Right forelimb (tissue), 1 donor: ENCODE results near the gene SLCO3A1.

Experiments
- DNase-seq: peaks from one replicate; pipeline ENCODE4 v3.0.0-alpha.2; 2018

The SLCO3A1 gene

DNA sequence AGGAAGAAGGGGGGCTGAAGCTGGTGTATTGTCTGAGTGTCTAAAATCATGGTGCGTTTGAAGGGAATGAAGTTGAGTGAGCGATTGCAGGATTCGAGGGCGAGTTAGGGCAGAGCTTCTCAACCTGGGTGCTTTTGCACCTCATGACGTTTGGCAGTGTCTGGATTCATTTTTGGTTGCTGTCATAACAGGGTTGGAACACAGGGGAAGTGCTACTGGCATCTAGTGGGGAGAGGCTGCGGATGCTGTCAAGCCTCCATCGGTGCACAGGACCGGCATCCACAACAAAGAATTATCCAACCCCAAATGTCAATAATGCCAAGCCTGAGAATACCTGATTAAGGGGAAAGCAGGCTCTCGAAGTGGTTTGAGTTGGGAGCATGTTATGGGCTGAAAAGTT lies 120.0 kb downstream of the SLCO3A1 start:
- no peak for DNase-seq

DNA sequence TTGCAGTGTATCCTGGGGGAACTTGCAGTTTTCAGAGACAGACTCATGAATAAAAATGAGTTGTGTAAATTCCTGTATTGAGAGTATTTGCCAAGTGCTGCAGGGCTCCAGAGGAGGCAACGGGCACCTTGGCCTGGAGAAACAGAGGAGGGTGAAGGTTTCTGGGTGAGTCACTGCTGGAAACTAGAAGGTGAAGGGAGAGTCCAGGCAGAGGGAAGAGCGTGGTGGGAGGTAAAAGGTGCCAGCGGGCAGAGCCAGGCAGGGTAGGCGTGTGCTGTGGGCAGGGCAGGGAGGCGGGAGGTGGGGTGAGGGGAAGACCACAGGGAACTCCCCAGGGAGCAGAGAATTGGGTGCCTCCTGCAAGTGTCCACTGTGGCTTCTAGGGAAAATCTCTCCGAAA lies 120.8 kb downstream of the SLCO3A1 start:
- no peak for DNase-seq

DNA sequence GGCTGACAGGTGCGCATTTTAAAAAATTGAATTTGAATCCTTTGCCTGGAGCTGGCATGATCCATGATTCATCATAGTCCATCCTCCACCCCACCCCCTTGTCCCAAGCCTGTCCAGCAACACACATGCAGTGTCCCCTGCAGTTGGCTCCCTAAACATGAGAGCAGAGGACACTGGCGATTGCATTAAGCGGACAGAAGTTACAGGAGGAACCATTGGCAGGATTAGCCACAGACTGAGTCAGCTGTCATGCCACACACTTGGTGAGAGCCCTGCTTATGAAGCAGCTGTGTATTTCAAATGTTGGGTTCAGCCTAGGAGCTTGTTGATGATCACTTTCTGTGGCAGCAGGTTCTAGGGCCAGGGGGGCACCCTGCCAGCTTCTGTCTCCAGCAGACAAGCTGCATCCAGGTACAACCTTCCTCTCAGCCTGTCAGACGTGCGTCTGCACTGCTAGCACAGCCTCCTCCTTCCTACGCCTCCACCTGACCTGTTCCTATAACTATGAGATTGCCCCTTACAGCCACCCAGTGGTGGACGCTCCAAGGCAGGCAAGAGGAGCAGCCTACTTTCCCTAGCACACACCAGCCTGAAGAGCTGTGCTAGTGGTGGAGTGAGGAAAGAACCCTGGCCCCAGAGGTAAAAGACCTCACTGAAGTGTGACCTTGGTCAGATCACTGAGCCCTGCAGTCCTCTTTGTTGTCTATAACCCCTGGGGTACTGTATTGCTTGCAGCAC lies 121.9 kb downstream of the SLCO3A1 start:
- no peak for DNase-seq

DNA sequence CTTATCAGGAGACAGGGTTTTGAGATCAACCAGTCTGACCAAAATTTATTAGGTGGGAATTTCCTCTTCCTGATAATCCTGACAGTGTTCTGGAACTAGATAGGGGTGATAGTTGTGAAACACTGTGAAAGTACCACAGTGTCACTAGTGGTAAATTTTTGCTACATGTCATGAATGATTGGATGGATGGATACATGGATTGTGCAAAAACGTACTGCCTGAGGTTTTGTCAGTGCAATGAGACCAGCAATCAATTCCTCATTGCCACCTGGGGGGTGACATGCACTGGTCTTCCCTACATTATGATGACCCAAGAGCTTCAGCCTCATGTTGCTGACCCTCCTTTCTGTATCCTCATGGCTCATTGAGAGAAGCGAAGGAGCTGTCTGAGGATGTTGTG lies 123.5 kb downstream of the SLCO3A1 start:
- DNase-seq: no peak

DNA sequence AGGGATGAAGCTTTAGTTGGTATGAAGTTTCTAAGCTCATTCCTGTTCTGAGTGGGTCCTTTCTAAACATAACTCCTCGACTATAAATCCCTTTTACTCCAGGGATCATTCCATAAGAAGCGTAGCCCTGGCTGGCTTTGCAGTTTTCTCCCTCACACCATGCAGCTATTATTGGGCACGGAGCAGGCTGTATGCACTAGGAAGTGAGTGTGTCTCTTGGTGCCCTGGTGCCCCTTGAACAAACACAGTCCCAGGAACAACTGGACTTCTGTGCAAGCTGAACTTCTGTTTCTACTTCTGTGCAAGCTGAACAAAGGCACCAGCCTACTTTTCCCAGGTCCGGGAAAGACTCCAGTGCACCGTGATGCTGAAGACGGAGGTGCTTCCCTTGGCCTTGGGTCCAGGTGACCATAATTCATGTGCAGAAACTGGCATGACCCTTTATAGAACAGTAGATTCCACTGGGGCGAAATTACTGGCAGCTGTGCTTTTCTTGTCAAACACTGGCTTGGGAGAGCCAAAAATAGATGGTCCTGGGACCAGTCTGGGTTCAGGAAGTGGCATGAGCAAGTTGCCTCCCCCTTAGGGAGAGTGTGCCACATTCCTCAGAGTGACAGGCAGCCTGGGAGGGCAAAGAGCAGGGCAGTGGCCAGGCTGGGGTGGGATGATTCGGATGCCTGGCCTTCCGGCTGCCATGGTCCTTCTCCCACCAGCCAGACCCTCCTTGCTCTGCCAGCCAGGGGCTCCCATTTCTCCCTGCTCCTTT lies 127.2 kb downstream of the SLCO3A1 start:
- no peak for DNase-seq

DNA sequence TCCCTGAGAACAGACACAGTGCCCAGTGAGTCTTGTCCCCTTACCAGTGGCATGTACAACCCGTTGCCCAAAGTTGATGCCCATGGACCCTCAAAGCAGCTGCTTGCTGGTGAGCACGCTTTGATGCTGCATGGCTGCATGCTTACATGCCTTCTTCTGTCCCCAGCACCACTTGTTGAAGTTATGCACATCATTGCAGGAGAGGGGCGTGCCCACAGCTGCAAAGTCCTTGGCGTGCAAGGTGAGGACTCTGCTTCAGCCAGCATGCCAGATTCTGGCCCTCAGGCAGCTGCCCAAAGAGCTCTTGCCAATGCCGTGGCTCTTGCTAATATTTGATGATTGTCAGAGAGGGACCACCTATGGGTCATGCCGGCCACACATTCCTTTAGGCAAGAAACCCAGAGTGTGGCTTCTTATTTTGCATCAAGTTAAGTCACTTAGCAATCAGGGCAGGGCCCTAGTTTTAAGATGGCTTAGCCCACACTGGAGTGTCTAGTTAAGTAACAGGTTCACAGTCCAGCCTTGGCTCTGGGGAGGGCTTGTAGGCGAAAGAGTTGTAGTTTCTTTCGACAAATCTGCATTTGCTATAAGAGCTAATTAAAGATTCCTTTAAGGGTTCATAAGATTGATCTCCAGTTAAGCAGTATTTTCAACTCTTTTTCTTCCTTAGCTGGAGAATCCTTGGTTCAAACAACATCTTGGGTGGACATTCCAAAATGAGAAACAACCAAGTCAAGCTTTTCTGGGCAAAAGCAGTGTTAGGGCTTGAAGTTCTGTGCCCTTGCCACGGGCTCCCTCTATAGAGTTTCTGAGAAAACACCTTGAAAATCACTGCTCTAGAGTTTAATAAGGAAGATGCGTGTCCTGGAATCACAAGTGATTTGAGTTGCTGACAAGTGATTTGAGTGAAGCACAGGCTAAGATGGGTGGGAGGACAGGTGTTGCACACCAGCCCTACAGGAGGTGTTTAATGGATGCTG lies 128.6 kb downstream of the SLCO3A1 start:
- DNase-seq: no peak

DNA sequence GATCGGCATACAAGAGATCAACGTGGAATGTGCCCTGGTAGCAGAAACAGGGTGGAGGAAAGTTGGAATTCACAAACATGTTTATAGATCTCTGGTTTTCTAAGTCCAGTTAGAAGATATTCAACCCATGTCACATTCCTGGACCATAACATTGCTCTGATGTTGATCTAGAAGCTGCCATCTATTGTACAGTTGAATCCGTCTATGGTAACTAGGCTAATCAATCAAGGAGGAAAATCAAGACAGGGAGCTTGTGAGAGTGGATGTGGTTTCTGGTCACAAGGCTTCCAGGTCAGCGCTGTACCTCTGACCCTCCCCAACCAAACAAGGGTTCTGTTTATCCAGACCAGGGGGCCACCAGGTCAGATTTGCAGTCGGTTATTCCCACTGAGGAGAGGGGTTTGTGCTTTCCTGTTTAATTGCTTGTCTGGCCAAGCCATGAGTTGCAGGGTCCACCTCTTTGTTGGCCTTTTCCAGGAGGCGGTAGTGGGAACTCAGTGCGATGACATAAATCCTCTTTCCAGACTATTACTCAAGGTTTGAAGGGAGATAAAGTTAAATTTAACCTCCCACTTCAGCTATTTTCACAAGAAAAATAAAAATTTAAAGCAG lies 130.3 kb downstream of the SLCO3A1 start:
- no peak for DNase-seq

DNA sequence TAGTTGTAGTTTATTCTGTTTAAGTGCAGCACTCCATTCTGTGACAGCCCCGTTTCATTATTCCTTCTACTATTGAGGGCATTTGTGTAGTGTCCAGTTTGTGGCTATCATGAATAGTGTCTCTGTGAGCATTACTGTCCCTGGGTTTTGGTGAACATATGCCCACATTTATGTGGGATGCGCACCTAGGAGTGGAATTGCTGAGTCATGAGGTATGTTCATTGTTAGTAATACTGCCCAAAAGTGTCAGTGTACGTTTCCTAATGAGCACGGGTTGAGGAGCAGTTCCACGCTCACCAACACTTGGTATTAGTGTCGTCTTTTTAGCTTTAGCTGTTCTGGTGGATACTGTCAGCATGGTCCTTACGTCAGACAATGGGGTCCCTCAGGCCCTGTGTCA lies 131.8 kb downstream of the SLCO3A1 start:
- DNase-seq: no peak

DNA sequence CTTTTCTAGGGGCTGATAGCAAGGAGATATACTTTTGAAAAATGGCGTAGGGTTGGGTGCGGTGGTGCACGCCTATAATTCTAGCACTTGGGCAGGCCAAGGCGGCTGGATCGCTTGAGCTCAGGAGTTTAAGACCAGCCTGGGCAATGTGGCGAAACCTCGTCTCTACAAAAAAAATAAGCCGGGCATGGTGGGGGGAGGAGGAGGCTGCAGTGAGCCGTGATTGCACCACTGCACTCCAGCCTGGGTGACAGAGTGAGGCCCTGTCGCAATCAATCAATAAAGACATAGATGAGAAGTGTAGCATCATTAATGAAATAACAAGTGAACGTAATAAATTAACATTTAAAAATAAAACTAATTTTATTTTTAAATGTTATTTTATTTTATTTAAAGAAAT lies 134.6 kb downstream of the SLCO3A1 start:
- no peak for DNase-seq

DNA sequence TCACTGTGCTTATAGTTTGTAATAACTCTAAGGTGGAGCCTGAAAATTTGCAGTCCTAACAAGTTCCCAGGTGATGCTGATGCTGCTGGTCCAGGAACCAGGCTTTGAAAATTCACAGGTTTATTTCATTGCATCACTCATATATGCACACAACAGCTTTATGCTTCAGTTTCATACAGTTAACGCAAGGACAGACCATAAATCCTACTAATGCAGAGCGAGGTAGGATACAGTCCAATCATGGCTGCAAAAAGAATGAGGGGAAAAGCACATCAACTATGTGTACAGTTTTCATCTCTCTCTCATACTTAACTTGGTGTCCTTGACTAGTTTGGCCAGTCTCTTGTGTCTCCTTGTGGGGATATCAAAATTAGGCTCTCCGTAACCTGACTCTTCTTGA lies 135.1 kb downstream of the SLCO3A1 start:
- no peak for DNase-seq

DNA sequence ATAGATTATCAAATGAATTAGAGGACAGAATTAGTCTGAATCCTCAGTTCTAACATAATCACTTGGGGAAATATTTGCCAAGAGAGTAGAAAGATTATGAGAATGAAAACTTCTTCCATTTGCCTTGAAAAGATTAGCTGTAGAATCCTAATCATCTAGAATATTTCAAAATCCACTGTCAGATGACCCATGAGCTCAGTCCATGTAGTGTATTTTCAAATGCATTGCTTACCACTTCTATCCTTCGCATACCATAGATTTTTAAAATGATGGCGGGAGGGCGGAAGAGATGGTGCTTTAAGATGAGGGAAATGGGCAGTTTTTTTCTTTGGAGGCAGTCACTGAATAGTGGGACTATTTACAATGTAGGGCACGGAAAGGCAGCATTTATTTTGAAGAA lies 136.3 kb downstream of the SLCO3A1 start:
- no peak for DNase-seq

DNA sequence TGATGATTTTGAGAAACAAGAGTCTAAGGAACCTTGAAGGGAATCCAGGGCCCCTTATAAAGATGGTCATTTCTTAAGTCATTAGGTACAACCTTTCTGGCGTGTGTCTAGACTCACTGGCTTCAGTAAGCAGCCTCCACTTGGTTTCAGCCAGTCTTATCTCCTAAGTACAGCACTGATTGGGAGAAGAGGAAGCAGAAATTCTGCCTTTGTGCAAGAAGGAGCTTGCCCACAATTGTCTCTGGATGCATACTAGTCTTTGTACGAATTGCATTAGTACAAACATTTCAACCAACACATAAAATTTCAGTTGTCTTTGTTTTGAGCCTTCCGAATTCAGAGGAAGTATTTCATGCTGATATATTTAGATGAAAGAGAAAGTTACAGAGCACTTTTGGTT lies 139.4 kb downstream of the SLCO3A1 start:
- no peak for DNase-seq

DNA sequence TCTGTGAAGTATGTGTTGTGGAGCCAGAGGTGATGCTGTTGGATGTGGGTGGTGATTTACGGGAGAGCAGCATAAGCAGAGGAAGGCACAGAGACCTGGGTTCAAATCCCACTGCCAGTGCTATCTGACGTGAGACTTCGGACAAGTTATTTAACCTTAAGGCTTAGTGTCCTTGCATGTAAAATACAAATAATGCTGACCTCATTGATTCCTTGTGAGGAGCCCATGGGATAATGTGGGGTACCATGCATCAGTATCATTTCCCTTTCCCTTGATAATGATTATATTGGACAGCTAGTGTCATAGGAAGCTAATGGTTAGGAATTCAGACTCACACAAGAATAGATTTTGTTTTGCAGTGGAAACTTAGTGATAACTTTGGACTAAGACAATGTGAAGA lies 141.6 kb downstream of the SLCO3A1 start:
- DNase-seq: no peak

DNA sequence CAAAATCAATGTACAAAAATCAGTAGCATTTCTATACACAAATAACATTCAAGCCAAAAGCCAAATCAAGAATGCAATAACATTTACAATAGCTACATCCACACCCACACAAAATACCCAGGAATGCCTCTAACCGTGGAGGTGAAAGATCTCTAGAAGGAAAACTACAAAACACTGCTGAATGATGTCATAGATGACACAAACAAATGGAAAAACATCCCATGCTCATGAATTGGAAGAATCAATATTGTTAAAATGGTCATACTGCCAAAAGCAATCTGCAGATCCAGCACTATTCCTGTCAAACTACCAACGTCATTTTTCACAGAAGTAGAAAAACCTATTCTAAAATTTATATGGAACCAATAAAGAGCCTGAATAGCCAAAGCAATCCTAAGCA lies 143.7 kb downstream of the SLCO3A1 start:
- DNase-seq: no peak

DNA sequence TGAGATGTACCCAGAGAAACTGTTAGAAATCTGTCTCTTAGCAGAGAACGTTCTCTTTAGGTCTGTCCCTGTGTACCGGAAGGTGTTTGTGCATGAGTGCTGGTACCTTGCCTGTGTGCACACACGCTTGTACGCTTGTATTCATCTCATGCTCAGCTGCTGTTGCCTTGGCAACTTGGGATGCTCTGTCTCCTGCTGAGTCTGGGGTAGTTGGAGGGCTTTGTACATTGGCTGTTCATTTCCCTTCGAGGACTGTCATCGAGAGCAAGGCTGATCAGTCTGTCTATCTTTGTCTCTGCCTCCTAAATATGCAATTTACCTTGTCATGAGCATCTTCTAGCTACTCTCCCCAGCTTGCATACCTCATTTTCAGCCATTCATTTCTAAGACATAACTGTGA lies 147.2 kb downstream of the SLCO3A1 start:
- DNase-seq: no peak

DNA sequence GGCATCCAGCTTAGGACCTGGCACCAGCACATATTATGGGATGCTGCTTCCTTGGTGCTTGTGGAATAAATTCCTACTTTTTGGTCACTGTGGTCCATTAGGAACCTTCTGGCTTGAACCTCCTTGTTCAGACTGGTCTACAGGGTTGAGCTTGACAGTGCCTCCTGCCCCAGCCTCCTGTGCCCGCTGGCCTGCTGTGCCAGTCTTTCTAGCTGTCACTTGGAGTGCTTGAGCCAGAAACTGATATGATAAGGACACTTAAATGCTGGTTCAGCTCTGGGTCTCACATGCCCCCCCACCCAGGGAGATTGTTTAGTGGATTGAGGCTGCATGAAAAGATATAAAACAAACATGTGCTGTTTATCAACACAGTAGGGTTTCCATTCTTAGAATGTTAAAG lies 147.8 kb downstream of the SLCO3A1 start:
- DNase-seq: no peak

DNA sequence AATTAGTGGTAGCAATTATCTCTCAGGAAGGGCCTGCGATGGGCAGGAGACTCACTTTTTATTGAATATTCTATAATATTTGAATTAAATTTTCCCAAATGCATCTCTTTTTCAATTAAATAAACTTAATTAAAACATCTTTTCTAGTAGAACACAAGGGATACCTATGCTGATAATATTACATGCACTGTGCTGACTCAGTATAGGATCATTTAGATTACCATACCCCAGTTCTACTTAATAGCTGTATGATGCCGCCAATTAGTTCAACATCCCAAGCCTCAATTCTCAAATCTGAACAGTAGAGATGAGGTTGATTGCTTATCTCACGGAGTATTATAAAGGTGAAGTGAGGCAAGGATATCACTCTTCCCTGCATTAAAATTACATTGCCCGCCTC lies 149.2 kb downstream of the SLCO3A1 start:
- no peak for DNase-seq

DNA sequence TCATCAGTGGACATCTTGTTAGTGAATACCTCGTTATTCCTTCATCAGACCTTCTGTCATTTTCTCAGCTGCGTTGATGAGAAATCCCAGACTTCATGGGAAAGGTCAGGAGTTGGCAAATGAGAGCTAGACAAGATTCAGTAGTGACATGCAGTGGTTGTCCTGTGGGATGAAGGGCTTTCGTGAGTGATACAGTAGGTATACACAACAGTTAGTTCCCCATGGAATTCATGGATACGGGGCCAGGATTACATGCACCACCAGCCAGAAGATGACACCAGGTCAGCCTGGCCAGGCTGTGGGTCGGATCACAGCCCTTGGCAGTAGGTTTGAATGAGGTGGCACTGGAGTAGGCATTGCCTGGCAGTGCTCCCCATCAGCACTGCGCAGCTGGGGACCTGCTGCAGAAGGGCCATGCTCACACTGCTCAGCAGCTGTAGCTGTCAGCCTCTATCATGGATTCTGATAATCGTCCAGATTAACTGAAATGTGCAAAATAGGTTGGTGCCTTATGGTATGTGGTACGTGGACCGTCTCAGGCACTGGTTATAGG lies 150.1 kb downstream of the SLCO3A1 start:
- no peak for DNase-seq

DNA sequence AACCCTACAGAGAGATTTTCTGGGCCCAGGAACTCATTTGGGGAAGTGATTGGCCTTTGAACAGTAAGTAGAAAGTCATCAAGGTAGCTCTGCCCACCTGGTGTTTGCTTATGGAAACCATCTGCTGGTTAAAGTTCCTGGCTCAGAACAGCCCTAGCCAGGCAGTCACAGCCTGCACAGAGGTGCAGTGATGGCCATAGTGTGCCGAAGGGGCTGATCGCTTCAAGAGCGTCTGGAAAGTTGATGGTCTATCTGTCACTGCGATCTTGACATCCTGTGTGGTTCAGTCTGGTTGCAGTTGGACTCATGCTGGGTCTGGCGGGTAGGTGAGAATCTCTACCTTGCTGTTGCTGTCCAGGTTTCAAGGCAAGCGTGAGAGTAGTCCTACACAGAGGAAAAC lies 151.6 kb downstream of the SLCO3A1 start:
- no peak for DNase-seq

DNA sequence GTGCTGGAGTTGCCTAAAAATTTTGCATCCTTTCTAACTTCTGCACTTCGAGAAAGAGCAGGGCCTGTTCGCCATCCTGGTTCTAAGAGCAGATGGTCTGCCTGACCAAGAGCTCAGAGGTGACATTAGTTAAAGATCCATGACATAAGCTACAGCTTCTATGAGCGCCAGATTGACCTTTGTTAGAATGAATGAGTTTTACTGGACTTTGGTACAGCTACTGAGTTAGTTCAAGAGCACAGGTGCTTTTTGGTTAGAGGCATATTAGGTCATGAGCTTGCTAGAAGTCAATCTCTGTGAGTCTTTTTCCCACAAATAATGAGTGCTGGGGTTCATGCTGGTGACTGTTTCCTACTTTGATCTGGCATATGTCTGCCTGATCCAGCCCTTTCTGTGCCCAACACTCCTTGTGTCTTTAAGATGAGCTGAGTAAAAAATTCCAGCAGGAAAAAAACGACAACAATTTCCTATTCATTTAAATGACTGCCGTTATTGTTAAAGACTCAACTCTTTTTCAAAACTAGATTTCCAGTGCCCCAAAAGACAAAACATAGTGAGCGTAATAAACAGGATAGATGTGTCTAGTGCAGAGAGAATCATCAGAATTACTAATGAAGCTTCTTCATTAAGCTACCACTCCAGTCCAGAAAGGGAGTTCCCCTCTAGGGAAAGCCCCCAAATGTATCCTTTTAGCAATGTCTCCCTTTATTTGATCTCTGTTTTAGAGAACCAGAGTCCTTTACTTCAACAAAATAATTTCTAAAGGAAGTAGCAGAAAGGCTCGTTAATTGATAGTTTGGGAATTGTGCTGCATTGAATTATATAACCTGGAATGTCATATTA lies 152.9 kb downstream of the SLCO3A1 start:
- no peak for DNase-seq

DNA sequence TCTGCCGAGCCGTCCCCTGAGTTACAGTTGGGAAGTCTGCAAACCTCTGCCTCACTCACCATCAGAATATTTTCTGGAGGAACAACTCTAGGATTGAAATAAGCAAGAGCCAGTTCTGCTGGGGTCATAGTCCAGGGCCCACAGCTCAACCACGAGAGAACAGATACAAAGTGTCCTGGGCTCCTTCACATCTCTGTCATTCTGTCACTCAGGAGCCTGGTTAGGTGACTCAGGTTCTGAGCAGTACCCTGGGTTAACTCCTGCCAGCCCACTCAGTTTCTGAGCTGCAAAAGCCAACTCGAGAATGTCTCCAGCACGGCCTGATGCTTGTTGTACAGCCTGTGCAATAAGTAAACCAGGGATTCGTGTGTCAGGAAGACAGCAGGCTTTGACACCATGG lies 155.7 kb downstream of the SLCO3A1 start:
- no peak for DNase-seq
